ENCODE data around the gene ZNF622.

- TF ChIP-seq POLR2A (IDR thresholded peaks at IDR 0.05; ENCODE audit: low read length) (no peak), GATA1 (IDR thresholded peaks at IDR 0.05; ENCODE audit: low read depth, low read length) (no peak)
Observed at GRCh38 chr5:16464664-16465543, 696 bp downstream of the ZNF622 start.
